Colonic mucosa (tissue), 4 donors: ENCODE measurements around the gene MAN1B1. TPM values are rescaled to one million over a fixed set of nuclear protein-coding genes. Genes with fewer than 3 reads are reported as not detected.

Experiments
- DNase-seq: peaks from one replicate; pipeline ENCODE4 v3.0.0-alpha.2; 2020
- H3K27ac ChIP-seq: fragments of 200-600 bp; one replicate; pipeline ENCODE4 v1.8.0; 2021
- H3K27me3 ChIP-seq: fragments of 200-600 bp; one replicate; pipeline ENCODE4 v1.8.0; 2021
- H3K36me3 ChIP-seq: fragments of 200-600 bp; one replicate; pipeline ENCODE4 v1.8.0; 2021
- H3K4me1 ChIP-seq: fragments of 200-600 bp; one replicate; pipeline ENCODE4 v1.8.0; 2021; ENCODE audit warnings: mild to moderate bottlenecking
- H3K4me3 ChIP-seq: fragments of 200-600 bp; one replicate; pipeline ENCODE4 v1.8.0; 2021
- H3K9ac ChIP-seq, 2 donors: one replicate each; pipeline ENCODE4 v1.7.0; 2013; ENCODE audit warnings: control low read depth in 2 of 2, low read depth in 2 of 2, low read length in 2 of 2
- H3K9me3 ChIP-seq: fragments of 200-600 bp; one replicate; pipeline ENCODE4 v1.8.0; 2021
- intact Hi-C: fragments of 100-400 bp; cut with DNase I; formaldehyde crosslinking; loops from one replicate; pipeline ENCODE4 v1.14.1; 2022
- total RNA-seq, 2 donors: library from RNA; stranded (reverse); fragmentation: NEBNext Ultra II Directional in 1 of 2; extraction: Animal tissue kit (Norgen Biotek cat#: 25700) in 1 of 2; gene quantifications; one replicate each; pipeline ENCODE4 v1.2.1, GENCODE V29; 2021
- TF ChIP-seq, protein P1 (sequence below): fragments of 200-600 bp; IDR thresholded peaks from one replicate; pipeline ENCODE4 v1.8.0; 2022; ENCODE audit warnings: antibody characterized with exemption, mild to moderate bottlenecking
- donor health status: healthy.
- donor health status: DM: no; HTN: no; CAD: no.
- donor health status: DM: no; HTN: no; CAD: no.

MAN1B1 gene
- total RNA-seq, 2 donors from 2014 or later = 43.5 to 52.6 TPM

GRCh38 chr9:137108608-137109249 is 21.9 kb downstream of the MAN1B1 start:
- Histone ChIP-seq H3K27me3 (no peaks in the 10 kb centered on the region), H3K4me3 (no peak overlapping the region), H3K27ac (no peak overlapping the region), H3K36me3 (no peaks in the 10 kb centered on the region), H3K9ac (no peak overlapping the region), H3K9me3 (no peaks in the 10 kb centered on the region), H3K4me1 (no peaks in the 10 kb centered on the region)
- TF ChIP-seq, protein P1, sequence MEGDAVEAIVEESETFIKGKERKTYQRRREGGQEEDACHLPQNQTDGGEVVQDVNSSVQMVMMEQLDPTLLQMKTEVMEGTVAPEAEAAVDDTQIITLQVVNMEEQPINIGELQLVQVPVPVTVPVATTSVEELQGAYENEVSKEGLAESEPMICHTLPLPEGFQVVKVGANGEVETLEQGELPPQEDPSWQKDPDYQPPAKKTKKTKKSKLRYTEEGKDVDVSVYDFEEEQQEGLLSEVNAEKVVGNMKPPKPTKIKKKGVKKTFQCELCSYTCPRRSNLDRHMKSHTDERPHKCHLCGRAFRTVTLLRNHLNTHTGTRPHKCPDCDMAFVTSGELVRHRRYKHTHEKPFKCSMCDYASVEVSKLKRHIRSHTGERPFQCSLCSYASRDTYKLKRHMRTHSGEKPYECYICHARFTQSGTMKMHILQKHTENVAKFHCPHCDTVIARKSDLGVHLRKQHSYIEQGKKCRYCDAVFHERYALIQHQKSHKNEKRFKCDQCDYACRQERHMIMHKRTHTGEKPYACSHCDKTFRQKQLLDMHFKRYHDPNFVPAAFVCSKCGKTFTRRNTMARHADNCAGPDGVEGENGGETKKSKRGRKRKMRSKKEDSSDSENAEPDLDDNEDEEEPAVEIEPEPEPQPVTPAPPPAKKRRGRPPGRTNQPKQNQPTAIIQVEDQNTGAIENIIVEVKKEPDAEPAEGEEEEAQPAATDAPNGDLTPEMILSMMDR = no peak
- no peak for DNase-seq
- intact Hi-C loops = no loop called here

- H3K36me3 ChIP-seq = no peaks in the 10 kb centered on the region
- intact Hi-C loops = no loop called here
- H3K4me3 ChIP-seq = no peak overlapping the region
- TF ChIP-seq, protein P1 = no peak
- H3K27ac ChIP-seq = no peak overlapping the region
- no peak overlapping the region for H3K9ac ChIP-seq
- no peaks in the 10 kb centered on the region for H3K27me3 ChIP-seq
- H3K4me1 ChIP-seq = no peaks in the 10 kb centered on the region
- no peaks in the 10 kb centered on the region for H3K9me3 ChIP-seq
- no peak for DNase-seq
Measured at GRCh38 chr9:137109250-137110146, 22.7 kb downstream of the MAN1B1 start.

DNA sequence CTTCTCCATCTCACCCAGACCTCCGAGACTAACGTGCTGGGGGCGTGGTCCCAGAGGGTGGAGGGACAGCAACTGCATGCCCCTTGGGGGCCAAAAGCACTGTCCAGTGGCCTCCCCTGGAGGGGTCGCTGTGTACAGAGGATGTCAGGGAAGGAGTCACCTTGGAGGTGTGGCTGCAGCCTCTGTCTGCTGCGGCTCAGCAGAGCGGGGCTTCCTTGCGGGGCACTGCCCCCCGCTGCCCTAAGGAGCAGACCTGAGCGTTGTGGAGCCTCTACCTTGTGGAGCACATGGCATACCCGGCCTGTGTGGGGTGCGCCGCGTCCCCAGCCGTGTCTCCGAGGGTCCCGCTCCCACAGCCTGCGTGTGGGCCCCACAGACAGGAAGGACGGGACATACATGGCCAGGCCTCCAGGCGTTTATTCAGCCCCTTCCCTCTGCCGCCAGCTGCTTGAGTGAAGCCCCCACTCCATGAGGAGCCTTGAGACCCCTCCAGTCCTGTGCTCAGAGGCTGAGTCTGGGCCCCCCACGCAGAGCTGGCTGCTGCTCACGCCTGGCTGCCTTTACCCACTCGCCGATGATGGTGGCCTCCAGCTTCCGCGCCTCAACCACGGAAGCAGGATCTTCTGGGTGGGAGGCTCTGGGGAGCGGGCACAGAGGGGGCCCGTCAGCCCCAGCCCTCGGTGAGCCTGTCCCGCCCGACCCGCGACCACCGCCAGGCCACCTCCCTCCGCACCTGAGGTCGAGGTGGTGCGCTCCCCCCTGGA is 23.5 kb downstream of the MAN1B1 start:
- Histone ChIP-seq H3K9ac (no peak overlapping the region), H3K4me1 (no peaks in the 10 kb centered on the region), H3K27ac (no peak overlapping the region), H3K27me3 (peaks cover under 1% of the 10 kb centered on the region), H3K9me3 (no peaks in the 10 kb centered on the region), H3K36me3 (no peaks in the 10 kb centered on the region), H3K4me3 (no peak overlapping the region)
- TF ChIP-seq, protein P1 = no peak
- intact Hi-C loops = no loop called here
- no peak for DNase-seq

DNA sequence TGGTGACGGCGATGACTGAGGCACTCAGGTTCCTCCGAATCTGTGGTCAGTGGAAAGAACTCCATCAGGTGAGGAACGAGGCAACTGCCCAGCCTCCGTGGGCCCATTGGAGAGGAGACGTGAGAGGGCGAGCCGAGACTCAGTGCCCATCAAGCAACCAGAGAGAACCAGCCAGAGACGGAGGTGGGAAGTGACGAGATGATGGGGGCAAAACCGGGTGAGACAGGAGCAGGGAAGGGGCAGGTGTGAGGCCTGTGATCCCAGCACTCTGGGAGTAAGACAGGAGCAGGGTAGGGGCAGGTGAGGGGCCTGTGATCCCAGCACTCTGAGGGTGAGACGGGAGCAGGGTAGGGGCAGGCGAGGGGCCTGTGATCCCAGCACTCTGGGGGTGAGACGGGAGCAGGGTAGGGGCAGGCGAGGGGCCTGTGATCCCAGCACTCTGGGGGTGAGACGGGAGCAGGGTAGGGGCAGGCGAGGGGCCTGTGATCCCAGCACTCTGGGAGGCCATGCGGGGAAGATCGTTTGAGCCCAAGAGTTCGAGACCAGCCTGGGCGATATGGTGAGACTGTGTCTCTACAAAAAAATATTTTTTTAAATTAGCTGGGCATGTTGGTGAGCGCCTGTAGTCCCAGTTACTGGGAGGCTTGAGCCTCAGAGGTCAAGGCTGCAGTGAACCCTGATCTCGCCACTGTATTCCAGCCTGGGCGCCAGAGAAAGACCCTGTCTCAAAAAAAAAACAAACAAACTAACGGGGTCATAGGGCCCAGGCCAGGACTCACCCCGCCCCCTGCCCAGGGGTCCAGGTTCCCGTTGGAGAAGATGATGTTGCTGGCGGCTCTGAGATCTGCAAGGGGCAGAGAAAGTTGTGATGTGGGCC is 24.4 kb downstream of the MAN1B1 start:
- TF ChIP-seq, protein P1 = no peak
- Histone ChIP-seq H3K27ac (no peak overlapping the region), H3K27me3 (peaks cover 4% of the 10 kb centered on the region), H3K9ac (no peak overlapping the region), H3K9me3 (no peaks in the 10 kb centered on the region), H3K4me3 (no peak overlapping the region), H3K4me1 (no peaks in the 10 kb centered on the region), H3K36me3 (no peaks in the 10 kb centered on the region)
- DNase-seq = no peak
- intact Hi-C loops = no loop called here
